ENCODE results near the gene NBR1.

DNA sequence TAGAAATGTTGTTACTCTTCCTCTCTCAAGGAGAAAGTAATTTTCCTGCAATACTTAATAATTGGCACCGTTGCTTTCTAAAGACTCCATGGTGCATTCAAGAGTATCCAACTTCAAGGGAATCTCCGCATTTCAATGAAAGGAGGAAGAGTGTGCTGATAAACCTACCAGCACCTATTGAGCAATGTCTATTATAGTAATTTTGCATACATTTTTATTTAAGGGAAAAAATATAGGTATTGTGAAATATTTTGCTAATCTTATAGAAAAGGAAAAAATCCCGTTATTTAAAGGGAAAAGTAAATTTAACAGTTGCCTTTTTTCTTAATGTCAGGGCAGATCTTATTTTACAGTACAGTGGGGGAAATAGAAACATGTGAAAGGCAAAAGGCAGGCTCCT is 39.6 kb downstream of the NBR1 start:
- no peak for TF ChIP-seq POLR2A (IDR thresholded peaks at IDR 0.05)
- TF ChIP-seq, protein P1, sequence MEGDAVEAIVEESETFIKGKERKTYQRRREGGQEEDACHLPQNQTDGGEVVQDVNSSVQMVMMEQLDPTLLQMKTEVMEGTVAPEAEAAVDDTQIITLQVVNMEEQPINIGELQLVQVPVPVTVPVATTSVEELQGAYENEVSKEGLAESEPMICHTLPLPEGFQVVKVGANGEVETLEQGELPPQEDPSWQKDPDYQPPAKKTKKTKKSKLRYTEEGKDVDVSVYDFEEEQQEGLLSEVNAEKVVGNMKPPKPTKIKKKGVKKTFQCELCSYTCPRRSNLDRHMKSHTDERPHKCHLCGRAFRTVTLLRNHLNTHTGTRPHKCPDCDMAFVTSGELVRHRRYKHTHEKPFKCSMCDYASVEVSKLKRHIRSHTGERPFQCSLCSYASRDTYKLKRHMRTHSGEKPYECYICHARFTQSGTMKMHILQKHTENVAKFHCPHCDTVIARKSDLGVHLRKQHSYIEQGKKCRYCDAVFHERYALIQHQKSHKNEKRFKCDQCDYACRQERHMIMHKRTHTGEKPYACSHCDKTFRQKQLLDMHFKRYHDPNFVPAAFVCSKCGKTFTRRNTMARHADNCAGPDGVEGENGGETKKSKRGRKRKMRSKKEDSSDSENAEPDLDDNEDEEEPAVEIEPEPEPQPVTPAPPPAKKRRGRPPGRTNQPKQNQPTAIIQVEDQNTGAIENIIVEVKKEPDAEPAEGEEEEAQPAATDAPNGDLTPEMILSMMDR (IDR thresholded peaks at IDR 0.05): no peak

All from esophagus squamous epithelium (tissue), 4 donors.